AG10803 (cell line): ENCODE data around the gene OSBPL8.

Source experiments
- DNase-seq: peaks from one replicate; pipeline ENCODE4 v3.0.0; 2010; ENCODE audit warnings: low read depth
- H3K4me3 ChIP-seq: 2 replicates; pipeline ENCODE4 v1.5.1; 2011; ENCODE audit warnings: mild to moderate bottlenecking, low read length, control low read depth
- TF ChIP-seq, protein P1 (sequence below): conservative IDR thresholded peaks from 2 replicates; pipeline ENCODE4 v1.5.1; 2011; ENCODE audit warnings: mild to moderate bottlenecking, low read length, control low read depth, inconsistent platforms

OSBPL8 gene

DNA sequence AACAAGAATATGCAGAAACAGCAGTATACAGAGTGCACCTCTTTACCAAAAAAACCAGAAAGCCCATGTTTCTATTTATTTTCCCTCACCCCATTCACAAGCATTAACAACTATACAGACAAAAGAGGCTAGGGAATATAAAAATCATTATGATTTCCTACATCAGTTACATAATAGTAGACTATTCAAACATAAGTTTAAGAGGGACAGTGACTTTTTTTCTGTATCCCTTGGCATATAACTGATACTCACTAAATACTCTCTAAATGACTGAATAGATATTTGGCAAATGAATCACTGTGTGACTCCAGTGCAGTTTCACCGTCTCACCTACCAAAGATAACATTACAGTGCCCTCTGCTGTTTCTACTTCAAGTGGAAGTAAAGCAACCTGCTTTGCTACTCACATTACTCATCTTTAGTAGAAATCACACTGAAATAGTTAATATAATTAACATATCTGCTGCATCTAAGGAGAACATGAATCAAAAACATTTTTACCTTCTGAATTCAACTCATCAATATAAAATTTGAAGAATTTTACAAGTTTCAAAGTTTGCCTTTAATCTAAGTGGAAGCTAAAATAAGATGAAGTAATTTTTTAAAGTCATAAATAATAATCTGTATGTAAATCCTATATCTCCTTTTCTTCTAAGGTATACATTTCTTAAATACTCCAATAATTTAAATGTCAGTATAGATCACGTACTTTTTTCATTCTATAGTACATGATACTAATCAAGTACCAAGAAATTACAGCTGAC lies 103.8 kb downstream of the OSBPL8 start:
- peak; percentile 91 for DNase-seq
- TF ChIP-seq, protein P1, sequence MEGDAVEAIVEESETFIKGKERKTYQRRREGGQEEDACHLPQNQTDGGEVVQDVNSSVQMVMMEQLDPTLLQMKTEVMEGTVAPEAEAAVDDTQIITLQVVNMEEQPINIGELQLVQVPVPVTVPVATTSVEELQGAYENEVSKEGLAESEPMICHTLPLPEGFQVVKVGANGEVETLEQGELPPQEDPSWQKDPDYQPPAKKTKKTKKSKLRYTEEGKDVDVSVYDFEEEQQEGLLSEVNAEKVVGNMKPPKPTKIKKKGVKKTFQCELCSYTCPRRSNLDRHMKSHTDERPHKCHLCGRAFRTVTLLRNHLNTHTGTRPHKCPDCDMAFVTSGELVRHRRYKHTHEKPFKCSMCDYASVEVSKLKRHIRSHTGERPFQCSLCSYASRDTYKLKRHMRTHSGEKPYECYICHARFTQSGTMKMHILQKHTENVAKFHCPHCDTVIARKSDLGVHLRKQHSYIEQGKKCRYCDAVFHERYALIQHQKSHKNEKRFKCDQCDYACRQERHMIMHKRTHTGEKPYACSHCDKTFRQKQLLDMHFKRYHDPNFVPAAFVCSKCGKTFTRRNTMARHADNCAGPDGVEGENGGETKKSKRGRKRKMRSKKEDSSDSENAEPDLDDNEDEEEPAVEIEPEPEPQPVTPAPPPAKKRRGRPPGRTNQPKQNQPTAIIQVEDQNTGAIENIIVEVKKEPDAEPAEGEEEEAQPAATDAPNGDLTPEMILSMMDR = peak; percentile 80
- H3K4me3 ChIP-seq = no peak overlapping the region

DNA sequence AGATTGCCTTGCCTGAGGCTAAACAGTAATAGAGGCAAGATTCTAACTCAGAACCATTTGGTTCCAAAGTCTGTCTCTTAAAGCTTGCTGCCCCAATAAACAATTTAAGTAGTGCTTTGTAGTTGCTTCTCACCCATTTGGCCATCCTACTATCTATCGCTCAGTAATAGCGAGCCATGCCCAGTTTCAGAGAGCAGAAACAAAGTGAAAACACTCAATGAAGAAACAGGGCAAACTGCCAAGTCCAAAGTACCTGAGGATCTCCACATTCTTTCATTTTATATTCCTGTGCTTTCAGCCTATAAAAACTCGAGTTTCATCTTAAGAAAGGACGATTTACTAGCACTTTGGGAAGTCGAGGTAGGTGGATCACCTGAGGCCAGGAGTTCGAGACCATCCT lies 108.0 kb downstream of the OSBPL8 start:
- H3K4me3 ChIP-seq = no peak overlapping the region
- TF ChIP-seq, protein P1 = no peak
- no peak for DNase-seq

DNA sequence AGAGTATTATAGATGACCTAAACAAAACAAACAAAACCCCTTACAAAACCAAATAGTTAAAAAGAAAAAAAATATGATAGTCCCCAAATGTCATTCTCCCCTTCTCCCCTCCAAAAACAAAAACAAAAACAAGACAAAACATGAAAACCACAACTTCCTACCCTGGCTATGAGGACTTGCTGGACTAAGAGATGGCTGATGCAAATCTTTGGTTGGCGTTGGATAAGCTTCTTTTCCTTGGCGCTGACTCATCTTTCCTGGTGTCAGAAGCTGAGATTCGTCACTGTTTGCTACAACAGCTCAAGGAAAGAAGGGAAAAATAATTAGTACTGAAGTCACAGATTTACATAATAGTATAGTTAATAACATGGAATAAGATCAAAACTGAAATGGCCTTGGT lies 108.9 kb downstream of the OSBPL8 start:
- H3K4me3 ChIP-seq = no peak overlapping the region
- TF ChIP-seq, protein P1 = no peak
- peak; percentile 87 for DNase-seq

DNA sequence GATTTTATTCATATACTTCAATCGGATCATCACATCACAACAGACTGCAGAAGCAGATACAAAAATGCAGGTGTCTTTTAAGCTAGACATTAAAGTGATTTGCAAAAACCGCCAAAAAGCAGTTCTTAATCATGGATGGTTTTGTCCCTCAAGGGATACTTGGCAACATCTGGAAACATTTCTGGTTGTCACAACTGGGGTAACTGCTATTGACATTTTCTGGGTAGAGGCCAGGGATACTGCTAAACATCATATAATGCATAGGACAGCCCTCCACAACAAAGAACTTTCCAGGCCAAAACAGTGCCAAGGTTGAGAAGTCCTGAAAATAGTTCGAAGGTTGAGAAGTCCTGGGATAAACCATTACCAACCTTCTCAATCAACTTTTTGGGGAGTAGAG lies 109.6 kb downstream of the OSBPL8 start:
- no peak overlapping the region for H3K4me3 ChIP-seq
- TF ChIP-seq, protein P1 = no peak
- DNase-seq = peak; percentile 2

DNA sequence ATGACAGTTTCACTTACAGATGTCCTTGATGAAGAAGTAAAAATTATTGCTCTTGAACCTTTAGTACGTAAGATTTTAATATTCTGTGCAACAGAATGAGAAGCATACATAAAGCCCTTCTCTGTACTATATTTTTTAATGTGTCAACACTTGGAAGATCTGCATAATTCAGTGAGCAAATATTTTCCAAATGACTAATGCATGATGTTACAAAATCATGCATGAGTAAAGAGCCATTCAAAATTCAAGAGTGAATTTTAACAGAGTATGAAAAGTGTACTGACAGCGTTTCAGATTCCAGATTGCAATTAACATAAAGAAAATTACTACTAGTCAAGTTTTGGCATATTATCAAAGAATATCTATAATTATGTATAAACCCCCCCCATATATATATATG lies 110.0 kb downstream of the OSBPL8 start:
- peak; percentile 70 for DNase-seq
- TF ChIP-seq, protein P1 = no peak
- H3K4me3 ChIP-seq = no peak overlapping the region

DNA sequence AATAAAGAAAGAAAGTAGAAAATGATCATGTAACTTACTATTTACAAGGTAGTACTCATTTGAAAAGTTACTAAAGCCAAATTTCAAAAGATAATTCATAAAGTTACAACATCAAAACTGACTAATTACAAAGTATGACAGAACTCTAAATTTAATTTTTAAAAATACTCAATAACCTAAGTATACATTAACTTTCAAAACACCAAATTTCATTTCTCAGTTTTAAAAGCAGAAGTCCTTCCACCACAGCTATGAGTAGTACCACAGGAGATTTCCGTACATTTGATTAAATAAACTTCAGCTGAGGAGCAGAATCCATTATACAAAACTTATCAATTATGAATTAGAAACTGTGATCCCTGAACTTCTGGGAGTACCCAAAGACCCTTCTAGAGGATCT lies 110.6 kb downstream of the OSBPL8 start:
- H3K4me3 ChIP-seq = no peak overlapping the region
- TF ChIP-seq, protein P1 = no peak
- no peak for DNase-seq

DNA sequence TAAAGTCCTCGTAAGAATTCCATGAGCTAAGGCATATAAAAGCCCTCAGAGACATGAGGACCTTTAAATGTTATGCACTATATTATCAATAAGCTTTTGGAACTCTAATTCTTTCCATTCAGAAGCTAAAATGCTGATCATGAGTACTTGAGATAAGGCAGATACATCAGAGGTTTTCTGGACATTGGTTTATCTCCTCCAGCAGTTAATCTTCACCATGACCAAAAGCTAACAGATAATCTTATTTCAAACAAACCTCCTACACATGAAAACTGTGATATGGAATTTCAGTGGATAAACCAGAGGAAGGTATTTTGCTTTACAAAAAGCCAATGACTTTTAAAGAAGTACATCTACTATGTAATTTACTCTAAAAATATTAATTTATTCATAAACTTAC lies 113.5 kb downstream of the OSBPL8 start:
- H3K4me3 ChIP-seq = no peak overlapping the region
- no peak for DNase-seq
- TF ChIP-seq, protein P1 = no peak
